ENCODE measurements around the gene CXXC5. TPM values are rescaled to one million over a fixed set of nuclear protein-coding genes. Genes with fewer than 3 reads are reported as not detected.
A peak's percentile ranks its signal among the peaks of the same experiment; 100 is the strongest.
"Not testable (repeated sequence)": the region's sequence is repeated elsewhere in the genome, so short reads cannot be mapped to it uniquely, and the experiment has no call there.

CXXC5 gene
- total RNA-seq: 1 to 10 TPM in 1 of 2 experiments, under 1 TPM in 1; 0.99 to 1.9 TPM

DNA sequence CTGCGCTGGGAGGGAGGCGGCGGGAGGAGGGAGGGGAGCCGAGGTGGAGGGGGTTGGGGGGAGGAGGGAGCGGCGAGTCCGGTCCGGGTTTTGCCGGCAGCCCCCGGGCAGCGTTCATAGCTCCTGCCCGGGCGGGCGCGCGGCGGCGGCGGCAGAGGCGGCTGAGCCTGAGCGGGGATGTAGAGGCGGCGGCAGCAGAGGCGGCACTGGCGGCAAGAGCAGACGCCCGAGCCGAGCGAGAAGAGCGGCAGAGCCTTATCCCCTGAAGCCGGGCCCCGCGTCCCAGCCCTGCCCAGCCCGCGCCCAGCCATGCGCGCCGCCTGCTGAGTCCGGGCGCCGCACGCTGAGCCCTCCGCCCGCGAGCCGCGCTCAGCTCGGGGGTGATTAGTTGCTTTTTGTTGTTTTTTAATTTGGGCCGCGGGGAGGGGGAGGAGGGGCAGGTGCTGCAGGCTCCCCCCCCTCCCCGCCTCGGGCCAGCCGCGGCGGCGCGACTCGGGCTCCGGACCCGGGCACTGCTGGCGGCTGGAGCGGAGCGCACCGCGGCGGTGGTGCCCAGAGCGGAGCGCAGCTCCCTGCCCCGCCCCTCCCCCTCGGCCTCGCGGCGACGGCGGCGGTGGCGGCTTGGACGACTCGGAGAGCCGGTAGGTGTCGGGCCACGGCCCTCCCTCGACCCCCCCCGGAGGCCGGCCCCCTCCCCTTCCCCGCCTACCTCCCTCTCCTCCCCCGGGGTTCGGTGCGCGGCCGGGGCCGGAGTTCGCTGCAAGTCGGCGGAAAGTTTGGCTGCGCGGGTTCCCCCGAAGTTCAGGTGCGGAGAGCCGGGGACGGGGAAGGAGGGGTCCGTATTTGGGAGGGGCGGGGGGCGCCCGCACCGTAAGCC is at the start of gene CXXC5:
CXXC5 (plus strand) TSS at position 145 of the 877 bp plus-strand sequence. CDS start 32,175 bp downstream, outside the sequence.
- H3K27me3 Mint-ChIP-seq: peaks cover 73% of the 10 kb centered on the region
- H3K27ac Mint-ChIP-seq: no peak within 1 kb of the TSS
- peaks cover 32% of the 10 kb centered on the region for H3K4me1 Mint-ChIP-seq
- POLR2A ChIA-PET: no interaction called here
- CTCF ChIA-PET: interaction anchor here (0.5 to 1.7 kb wide), 8 partner anchors 10 to 1052 kb away, joined by 3 to 11 read pairs (median 3); partner anchors contain the start of gene ZMAT2
- peak within 1 kb of the TSS; percentile 50 for H3K4me3 Mint-ChIP-seq
- peak; percentile 50 for DNase-seq
- no peaks in the 10 kb centered on the region for H3K36me3 Mint-ChIP-seq (ENCODE audit: low read depth)
- no peaks in the 10 kb centered on the region for H3K9me3 Mint-ChIP-seq

DNA sequence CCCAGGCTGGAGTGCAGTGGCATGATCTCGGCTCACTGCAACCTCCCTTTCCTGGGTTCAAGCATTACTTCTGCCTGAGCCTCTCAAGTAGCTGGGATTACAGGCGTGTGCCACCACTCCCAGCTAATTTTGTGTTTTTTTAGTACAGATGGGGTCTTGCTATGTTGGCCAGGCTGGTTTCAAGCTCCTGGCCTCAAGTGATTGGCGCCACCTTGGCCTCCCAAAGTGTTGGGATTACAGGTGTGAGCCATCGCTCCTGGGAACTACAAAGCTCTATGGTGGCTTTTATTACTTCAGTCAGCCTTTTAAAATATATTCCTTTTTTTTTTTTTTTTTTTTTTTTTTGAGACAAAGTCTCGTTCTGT is 49.6 kb upstream of the CXXC5 start:
- ChIA-PET POLR2A (interaction anchor here (0.6 kb wide), 1 partner anchor 140 kb away, joined by 3 read pairs; no protein-coding TSS in a partner anchor), CTCF (interaction anchor here (0.6 to 1.9 kb wide), 6 partner anchors 9 to 70 kb away, joined by 3 to 5 read pairs (median 4); no protein-coding TSS in a partner anchor)
- not testable (repeated sequence) for H3K9me3 Mint-ChIP-seq, DNase-seq, H3K27me3 Mint-ChIP-seq, H3K4me3 Mint-ChIP-seq
- Mint-ChIP-seq H3K27ac (peak overlapping the region; percentile 72), H3K4me1 (peaks cover 19% of the 10 kb centered on the region), H3K36me3 (ENCODE audit: low read depth) (peaks cover 40% of the 10 kb centered on the region)

DNA sequence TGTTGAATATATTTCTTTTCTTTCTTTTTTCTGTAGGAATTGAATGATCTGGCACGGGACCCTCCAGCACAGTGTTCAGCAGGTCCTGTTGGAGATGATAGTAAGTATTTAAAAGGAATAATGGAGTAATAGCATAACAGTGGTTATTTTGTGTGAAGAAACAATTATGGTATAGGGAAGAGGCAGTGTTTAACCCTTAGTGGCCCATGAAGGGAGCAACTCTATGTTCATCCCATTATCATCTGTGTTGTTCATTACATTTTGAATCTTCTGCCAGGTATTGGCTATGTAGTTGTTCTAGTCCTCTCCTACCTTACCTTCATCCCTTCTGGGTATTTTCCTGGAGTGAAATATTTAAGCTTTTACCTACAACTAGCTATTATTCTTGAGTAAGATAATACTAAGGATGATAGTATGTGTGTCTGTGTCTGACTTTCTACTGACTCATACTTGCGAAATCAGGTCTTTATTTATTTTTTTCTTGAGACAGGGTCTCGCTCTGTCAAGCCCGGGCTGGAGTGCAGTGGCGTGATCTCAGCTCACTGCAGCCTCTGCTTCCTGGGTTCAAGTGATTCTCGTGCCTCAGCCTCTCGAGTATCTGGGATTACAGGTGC is 47.7 kb upstream of the CXXC5 start:
- H3K27me3 Mint-ChIP-seq: no peaks in the 10 kb centered on the region
- no peak overlapping the region for H3K4me3 Mint-ChIP-seq
- H3K27ac Mint-ChIP-seq: no peak overlapping the region
- peaks cover 20% of the 10 kb centered on the region for H3K4me1 Mint-ChIP-seq
- ChIA-PET POLR2A (no interaction called here), CTCF (interaction anchor here (1.2 to 2.1 kb wide), 3 partner anchors 20 to 36 kb away, joined by 4 to 6 read pairs (median 5); no protein-coding TSS in a partner anchor)
- H3K9me3 Mint-ChIP-seq: peaks cover 2% of the 10 kb centered on the region
- peaks cover 34% of the 10 kb centered on the region for H3K36me3 Mint-ChIP-seq (ENCODE audit: low read depth)
- DNase-seq: no peak

DNA sequence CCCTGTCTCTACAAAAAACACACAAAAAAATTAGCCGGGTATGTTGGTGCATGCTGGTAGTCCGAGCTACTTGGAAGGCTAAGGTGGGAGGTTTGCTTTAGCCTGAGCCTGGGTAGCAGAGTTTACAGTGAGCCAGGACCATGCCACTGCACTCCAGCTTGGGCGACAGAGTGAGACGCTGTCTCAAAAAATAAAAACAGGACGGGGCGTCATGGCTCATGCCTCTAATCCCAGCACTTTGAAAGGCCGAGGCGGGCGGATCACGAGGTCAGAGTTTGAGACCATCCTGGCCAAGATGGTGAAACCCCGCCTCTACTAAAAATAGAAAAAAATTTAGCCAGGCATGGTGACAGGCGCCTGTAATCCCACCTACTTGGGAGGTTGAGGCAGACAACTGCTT is 46.7 kb upstream of the CXXC5 start:
- H3K4me1 Mint-ChIP-seq: peaks cover 21% of the 10 kb centered on the region
- peaks cover 2% of the 10 kb centered on the region for H3K9me3 Mint-ChIP-seq
- CTCF ChIA-PET: interaction anchor here (0.6 to 2.1 kb wide), 4 partner anchors 26 to 635 kb away, joined by 3 to 6 read pairs (median 5); no protein-coding TSS in a partner anchor
- DNase-seq: no peak
- POLR2A ChIA-PET: no interaction called here
- no peak overlapping the region for H3K4me3 Mint-ChIP-seq
- H3K36me3 Mint-ChIP-seq (ENCODE audit: low read depth): peaks cover 34% of the 10 kb centered on the region
- H3K27ac Mint-ChIP-seq: no peak overlapping the region
- H3K27me3 Mint-ChIP-seq: no peaks in the 10 kb centered on the region

DNA sequence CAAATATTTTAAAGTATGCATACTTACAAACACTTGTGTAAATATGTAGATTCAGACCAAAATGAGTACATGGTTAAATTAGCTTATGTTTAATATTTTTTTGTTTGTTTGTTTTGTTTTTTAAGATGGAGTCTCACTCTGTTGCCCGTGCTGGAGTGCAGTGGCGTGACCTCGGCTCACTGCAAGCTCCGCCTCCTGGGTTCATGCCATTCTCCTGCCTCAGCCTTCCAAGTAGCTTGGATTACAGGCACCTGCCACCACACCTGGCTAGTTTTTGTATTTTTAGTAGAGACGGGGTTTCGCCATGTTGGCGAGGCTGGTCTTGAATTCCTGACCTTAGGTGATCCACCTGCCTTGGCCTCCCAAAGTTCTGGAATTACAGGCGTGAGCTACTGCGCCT is 46.2 kb upstream of the CXXC5 start:
- peaks cover 21% of the 10 kb centered on the region for H3K4me1 Mint-ChIP-seq
- H3K4me3 Mint-ChIP-seq, H3K9me3 Mint-ChIP-seq, DNase-seq, H3K27ac Mint-ChIP-seq, H3K27me3 Mint-ChIP-seq, POLR2A ChIA-PET: not testable (repeated sequence)
- H3K36me3 Mint-ChIP-seq (ENCODE audit: low read depth): peaks cover 34% of the 10 kb centered on the region
- CTCF ChIA-PET: interaction anchor here (0.7 to 2.1 kb wide), 3 partner anchors 26 to 635 kb away, joined by 3 to 6 read pairs (median 5); no protein-coding TSS in a partner anchor

DNA sequence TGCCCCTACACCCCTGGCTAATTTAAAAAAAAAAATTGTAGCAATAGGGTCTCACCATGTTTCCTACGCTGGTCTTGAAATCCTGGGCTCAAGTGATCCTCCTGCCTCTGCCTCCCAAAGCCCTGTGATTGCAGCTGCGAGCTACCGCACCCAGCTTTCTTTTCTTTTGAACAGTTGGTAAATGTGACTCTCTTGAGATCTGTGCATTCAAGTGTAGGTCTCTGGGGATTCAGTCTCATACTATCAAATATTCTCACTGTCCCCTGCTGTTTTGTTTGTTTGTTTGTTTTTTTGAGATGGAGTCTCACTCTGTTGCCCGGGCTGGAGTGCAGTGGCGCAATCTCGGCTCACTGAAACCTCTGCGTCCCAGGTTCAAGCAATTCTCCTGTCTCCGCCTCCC is 42.3 kb upstream of the CXXC5 start:
- no peak for DNase-seq
- H3K27ac Mint-ChIP-seq: no peak overlapping the region
- no peaks in the 10 kb centered on the region for H3K27me3 Mint-ChIP-seq
- H3K9me3 Mint-ChIP-seq: no peaks in the 10 kb centered on the region
- H3K4me1 Mint-ChIP-seq: peaks cover 11% of the 10 kb centered on the region
- H3K4me3 Mint-ChIP-seq: no peak overlapping the region
- POLR2A ChIA-PET: no interaction called here
- CTCF ChIA-PET: interaction anchor here (0.7 to 1.3 kb wide), 3 partner anchors 14 to 364 kb away, joined by 3 to 6 read pairs (median 4); no protein-coding TSS in a partner anchor
- peaks cover 29% of the 10 kb centered on the region for H3K36me3 Mint-ChIP-seq (ENCODE audit: low read depth)

DNA sequence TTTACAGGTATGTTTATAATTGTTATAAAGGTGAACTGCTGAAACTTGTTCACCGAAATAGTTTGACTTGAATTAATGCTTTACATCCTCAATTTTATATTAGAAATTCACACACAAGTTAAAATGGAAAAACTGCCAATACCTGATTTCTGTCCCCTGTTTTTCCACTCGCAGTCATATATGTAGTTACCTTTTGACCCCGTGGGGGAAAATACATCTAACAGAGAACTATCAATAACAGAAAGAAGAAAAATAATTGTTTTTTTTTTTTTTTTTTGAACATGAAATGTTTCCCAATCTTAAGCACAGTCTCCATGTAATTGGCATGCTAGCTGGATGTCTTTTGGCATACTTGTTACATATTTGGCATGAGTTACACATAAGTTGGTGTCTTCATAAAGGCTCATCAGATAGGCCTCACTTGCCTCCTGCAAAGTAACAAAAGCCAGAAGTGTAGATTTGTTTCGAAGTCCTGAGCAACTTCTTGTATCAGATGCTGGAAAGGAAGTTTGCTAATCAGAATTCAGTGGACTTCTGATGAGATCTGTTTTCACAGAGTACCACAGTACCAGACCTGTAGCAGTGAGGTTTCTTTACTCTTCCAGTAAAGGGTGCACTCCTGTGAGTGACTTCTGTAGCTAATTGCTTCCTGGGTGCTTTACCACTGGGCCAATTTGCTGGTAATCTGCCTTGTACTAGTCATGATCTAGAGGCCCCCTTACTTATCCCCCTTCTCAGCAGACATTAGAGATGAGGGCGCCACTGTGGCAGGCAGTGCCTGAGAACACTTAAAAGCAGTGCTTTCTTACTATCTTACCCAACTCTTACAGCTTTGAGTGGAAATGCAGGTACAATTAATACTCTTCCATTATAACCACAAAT is 36.2 kb upstream of the CXXC5 start:
- H3K36me3 Mint-ChIP-seq (ENCODE audit: low read depth): peaks cover 32% of the 10 kb centered on the region
- ChIA-PET CTCF (interaction anchor here (2.0 to 2.3 kb wide), 3 partner anchors 16 to 190 kb away, joined by 5 to 7 read pairs (median 5); no protein-coding TSS in a partner anchor), POLR2A (no interaction called here)
- H3K4me1 Mint-ChIP-seq: peaks cover 21% of the 10 kb centered on the region
- no peak overlapping the region for H3K27ac Mint-ChIP-seq
- H3K4me3 Mint-ChIP-seq: no peak overlapping the region
- no peaks in the 10 kb centered on the region for H3K27me3 Mint-ChIP-seq
- no peak for DNase-seq
- no peaks in the 10 kb centered on the region for H3K9me3 Mint-ChIP-seq

DNA sequence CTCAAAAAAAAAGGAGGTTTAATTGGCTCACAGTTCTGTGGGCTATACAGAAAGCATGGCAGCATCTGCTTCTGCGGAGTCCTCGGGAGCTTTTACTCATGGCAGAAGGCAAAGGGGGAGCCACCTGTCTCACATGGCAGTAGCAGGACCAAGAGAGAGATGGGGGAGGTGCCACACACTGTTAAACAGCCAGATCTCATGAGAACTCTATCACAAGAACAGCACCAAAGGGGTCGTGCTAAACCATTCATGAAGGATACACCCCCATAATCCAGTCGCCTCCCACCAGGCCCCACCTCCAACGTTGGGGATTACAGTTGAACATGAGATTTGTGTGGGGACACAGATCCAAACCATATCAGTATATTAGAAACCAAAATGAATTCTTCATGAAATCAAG is 28.3 kb upstream of the CXXC5 start:
- CTCF ChIA-PET: interaction anchor here (1.1 kb wide), 1 partner anchor 20 kb away, joined by 4 read pairs; no protein-coding TSS in a partner anchor
- Mint-ChIP-seq H3K4me1 (peaks cover 12% of the 10 kb centered on the region), H3K27ac (peak overlapping the region; percentile 71), H3K36me3 (ENCODE audit: low read depth) (peaks cover 62% of the 10 kb centered on the region), H3K9me3 (no peaks in the 10 kb centered on the region), H3K27me3 (no peaks in the 10 kb centered on the region), H3K4me3 (no peak overlapping the region)
- POLR2A ChIA-PET: no interaction called here
- DNase-seq: no peak

DNA sequence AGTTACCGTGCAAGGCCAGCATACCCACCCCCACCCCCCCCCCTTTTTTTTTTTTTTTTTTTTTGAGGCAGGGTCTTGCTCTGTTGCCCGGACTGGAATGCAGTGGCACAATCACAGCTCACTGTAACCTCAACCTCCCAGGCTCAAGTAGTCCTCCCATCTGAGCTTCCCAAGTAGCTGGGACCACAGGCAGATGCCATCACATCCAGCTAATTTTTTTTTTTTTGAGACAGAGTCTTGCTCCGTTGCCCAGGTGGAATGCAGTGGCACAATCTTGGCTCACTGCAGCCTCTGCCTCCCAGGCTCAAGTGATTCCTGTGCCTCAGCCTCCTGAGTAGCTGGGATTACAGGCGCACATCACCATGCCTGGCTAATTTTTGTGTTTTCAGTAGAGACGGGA is 22.8 kb upstream of the CXXC5 start:
- POLR2A ChIA-PET, H3K4me3 Mint-ChIP-seq, H3K4me1 Mint-ChIP-seq, H3K27me3 Mint-ChIP-seq, DNase-seq, H3K27ac Mint-ChIP-seq, H3K9me3 Mint-ChIP-seq: not testable (repeated sequence)
- H3K36me3 Mint-ChIP-seq (ENCODE audit: low read depth): peaks cover 51% of the 10 kb centered on the region
- CTCF ChIA-PET: interaction anchor here (2.5 kb wide), 1 partner anchor 12 kb away, joined by 6 read pairs; no protein-coding TSS in a partner anchor

DNA sequence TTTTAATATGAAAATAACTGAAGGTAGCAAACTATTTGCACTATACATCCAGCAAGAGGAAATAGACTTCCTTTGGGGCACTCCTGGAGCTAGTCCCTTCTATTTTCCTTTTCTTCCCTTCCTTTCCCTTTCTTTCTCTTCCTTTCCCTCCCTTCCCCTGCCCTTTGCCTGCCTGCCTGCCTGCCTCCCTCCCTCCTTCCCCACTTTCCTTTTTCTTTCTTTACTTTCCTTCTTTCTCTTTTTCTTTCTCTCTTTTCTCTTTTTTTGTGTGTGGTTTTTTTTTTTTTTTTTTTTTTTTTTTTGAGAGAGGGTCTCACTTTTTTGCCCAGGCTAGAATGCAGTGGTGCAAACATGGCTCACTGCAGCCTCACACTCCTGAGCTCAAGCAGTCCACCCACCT is 17.3 kb upstream of the CXXC5 start:
- Mint-ChIP-seq H3K4me3 (no peak overlapping the region), H3K27me3 (no peaks in the 10 kb centered on the region), H3K9me3 (no peaks in the 10 kb centered on the region), H3K4me1 (peaks cover 31% of the 10 kb centered on the region), H3K36me3 (ENCODE audit: low read depth) (peaks cover 26% of the 10 kb centered on the region), H3K27ac (peak overlapping the region; percentile 36)
- DNase-seq: no peak
- ChIA-PET POLR2A (no interaction called here), CTCF (interaction anchor here (1.3 kb wide), 1 partner anchor 135 kb away, joined by 3 read pairs; no protein-coding TSS in a partner anchor)

DNA sequence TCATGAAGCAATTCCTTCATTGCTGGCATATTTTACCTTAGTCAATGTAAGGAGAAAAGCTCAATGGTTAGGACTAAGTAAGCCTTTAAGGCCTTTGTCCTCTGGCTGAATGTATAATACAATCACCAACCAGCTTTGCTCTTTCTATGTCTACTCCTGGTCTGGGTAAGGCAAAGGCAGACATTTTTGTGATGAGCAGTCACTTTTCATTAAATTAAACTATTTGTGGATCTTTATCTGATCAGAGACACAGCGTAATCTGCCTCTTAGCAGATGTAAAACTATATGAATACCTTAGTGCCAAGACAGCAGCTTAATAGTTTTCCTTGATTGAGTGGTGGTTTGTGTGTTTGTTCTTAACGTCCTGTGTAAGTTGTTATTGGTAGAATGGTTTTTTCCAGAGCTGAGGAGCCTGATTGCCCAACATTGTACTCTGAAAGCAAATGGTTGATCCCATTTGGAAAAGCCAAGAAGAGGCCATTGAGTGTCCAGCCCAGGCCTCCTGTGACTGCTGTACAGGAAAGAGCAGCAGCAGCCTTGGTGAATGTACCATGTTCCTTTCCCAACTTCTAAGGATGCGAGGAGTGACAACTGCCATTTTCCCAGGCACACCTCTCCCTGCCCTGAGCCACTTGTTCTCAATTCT is 16.5 kb upstream of the CXXC5 start:
- no peak for DNase-seq
- Mint-ChIP-seq H3K27ac (peak overlapping the region; percentile 3), H3K36me3 (ENCODE audit: low read depth) (peaks cover 26% of the 10 kb centered on the region), H3K27me3 (no peaks in the 10 kb centered on the region), H3K9me3 (no peaks in the 10 kb centered on the region), H3K4me3 (no peak overlapping the region), H3K4me1 (peaks cover 38% of the 10 kb centered on the region)
- CTCF ChIA-PET: interaction anchor here (0.5 to 1.7 kb wide), 5 partner anchors 9 to 209 kb away, joined by 3 to 4 read pairs (median 3); no protein-coding TSS in a partner anchor
- POLR2A ChIA-PET: no interaction called here
